Hepatocyte (in vitro differentiated cells): ENCODE data around the gene MYH7B.

ENCODE experiments used
- CTCF ChIP-seq: fragments of 200-600 bp; sonication (generic); IDR thresholded peaks from 2 replicates; pipeline ENCODE4 v1.5.1; 2016; ENCODE audit warnings: antibody characterized with exemption, mild to moderate bottlenecking; ENCODE audit not compliant: poor library complexity
- EZH2 ChIP-seq: fragments of 200-600 bp; sonication (generic); IDR thresholded peaks from 2 replicates; pipeline ENCODE4 v1.6.1; 2016; ENCODE audit warnings: antibody characterized with exemption, mild to moderate bottlenecking, borderline replicate concordance

- TF ChIP-seq CTCF (no peak), EZH2 (no peak)
Measured at GRCh38 chr20:35000922-35001595, 45.4 kb downstream of the MYH7B start.
